Tibial nerve (tissue), 4 donors: Measurements from ENCODE around the gene NCBP2.

Experiments
- CTCF ChIP-seq, 5 experiments: fragments of 200-600 bp in 3 of 5; fragments of 450-650 bp in 2 of 5; sonication (generic) in 3 of 5; IDR thresholded peaks; one replicate each; pipeline ENCODE4 v1.5.1; 2016 to 2019; ENCODE audit warnings: antibody characterized with exemption in 5 of 5, mild to moderate bottlenecking in 3 of 5, moderate library complexity in 2 of 5
- EP300 ChIP-seq, 2 donors: sonication (generic); formaldehyde crosslinking; IDR thresholded peaks; one replicate each; pipeline ENCODE4 v1.6.1; 2017; ENCODE audit warnings: antibody characterized with exemption in 2 of 2, mild to moderate bottlenecking in 1 of 2

GRCh38 chr3:196974661-196975060, 32.3 kb upstream of the NCBP2 start:
- TF ChIP-seq CTCF (IDR thresholded peaks at IDR 0.05), result no peak
- TF ChIP-seq EP300 (IDR thresholded peaks at IDR 0.05), result no peak
